Measurements from ENCODE around the gene R3HCC1L.

DNA sequence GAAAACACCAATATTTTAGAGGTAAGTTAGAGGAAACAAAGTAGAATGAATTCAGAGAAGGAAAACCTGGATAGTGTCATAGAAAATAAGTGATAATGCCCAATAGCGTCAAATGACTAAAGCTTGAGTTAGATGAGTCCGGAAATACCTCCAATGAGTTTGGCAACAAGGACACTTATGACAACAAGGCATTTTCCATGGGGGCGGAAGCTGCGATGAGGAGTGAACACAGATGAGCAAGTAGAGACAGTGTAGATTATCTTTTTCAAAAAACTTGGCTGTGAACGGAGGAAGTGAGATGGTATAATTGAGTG is 383 bp upstream of the R3HCC1L start:
- no peak for TF ChIP-seq POLR2A (IDR thresholded peaks at IDR 0.05)
- TF ChIP-seq, protein P1, sequence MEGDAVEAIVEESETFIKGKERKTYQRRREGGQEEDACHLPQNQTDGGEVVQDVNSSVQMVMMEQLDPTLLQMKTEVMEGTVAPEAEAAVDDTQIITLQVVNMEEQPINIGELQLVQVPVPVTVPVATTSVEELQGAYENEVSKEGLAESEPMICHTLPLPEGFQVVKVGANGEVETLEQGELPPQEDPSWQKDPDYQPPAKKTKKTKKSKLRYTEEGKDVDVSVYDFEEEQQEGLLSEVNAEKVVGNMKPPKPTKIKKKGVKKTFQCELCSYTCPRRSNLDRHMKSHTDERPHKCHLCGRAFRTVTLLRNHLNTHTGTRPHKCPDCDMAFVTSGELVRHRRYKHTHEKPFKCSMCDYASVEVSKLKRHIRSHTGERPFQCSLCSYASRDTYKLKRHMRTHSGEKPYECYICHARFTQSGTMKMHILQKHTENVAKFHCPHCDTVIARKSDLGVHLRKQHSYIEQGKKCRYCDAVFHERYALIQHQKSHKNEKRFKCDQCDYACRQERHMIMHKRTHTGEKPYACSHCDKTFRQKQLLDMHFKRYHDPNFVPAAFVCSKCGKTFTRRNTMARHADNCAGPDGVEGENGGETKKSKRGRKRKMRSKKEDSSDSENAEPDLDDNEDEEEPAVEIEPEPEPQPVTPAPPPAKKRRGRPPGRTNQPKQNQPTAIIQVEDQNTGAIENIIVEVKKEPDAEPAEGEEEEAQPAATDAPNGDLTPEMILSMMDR (IDR thresholded peaks at IDR 0.05): no peak
